ENCODE measurements around the gene RWDD3. TPM values are rescaled to one million over a fixed set of nuclear protein-coding genes. Genes with fewer than 3 reads are reported as not detected.

The RWDD3 gene, protein sequence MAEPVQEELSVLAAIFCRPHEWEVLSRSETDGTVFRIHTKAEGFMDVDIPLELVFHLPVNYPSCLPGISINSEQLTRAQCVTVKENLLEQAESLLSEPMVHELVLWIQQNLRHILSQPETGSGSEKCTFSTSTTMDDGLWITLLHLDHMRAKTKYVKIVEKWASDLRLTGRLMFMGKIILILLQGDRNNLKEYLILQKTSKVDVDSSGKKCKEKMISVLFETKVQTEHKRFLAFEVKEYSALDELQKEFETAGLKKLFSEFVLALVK
- 10 to 100 TPM; 11.7 to 13.8 TPM for total RNA-seq

DNA sequence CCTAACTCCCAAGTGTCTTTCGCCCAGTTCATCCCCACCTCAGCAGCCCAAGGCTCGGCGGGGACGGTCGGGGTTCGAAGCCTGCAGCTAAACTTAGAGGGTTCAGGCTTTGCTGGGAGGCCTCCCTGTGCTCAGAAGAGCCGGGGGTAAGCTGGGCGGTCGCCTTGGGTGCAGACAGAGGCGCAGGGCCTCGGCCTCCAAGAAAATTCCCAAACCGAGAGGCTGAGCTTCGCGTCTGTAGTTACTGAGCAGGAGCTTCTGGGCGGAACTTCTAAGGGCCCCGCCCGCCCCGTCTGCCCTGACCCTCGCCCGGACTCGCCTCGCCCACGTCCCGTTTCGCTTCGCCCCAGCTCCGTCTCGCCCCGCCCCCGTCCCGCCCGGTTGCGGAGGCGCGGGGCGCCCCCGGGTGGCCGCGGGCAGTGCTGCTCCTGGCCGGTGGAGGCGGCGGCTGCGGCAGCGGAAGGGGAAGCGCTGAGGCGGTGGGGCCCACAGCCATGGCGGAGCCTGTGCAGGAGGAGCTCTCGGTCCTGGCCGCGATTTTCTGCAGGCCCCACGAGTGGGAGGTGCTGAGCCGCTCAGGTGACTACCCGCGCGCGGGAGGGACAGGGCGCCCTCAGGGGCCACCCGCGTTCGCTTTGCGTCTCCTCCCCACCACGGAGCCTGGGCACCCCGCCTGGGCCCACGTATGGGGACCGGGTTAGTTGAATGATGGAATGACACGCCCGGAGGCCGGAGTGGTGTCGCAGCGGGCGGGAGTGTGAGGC, at the start of gene RWDD3:
TSS of gene RWDD3 (plus strand) at position 474 of the 764 bp plus-strand sequence. CDS start at position 495, 21 bp downstream.
- H3K27ac Mint-ChIP-seq, result peak within 1 kb of the TSS; percentile 89
- ATAC-seq, result peak; percentile 96
- H3K36me3 Mint-ChIP-seq, result peaks cover 23% of the 10 kb centered on the region
- H3K4me3 Mint-ChIP-seq, result peak within 1 kb of the TSS; percentile 85
- CTCF ChIA-PET, result interaction anchor here (0.6 to 1.9 kb wide), 19 partner anchors 10 to 379 kb away, joined by 3 to 27 read pairs (median 4); partner anchors contain the start of gene ALG14
- H3K4me1 Mint-ChIP-seq, result peaks cover 34% of the 10 kb centered on the region
- H3K27me3 Mint-ChIP-seq, result peaks cover 24% of the 10 kb centered on the region
- H3K9me3 Mint-ChIP-seq (ENCODE audit: low read depth), result no peaks in the 10 kb centered on the region
- peak; percentile 93 for DNase-seq

DNA sequence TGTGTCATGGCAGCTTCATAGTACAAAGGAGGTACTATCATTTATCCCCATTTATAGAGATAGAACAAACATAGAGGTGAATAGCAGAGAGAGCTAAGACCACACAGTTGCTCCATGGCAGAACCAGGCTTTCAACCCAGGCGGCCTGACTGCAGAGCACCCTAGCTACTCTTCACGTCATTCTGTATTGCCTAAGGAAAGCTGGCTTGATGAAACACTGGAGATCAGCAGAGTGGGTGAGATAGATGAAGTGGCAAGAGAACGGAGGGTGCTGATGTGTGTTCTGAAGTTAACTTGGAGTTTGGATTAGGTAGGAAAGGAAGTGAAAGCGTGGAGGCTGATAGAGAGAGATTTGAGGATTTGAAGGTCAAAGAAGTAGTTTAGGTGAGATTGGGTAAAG, 47.9 kb upstream of the RWDD3 start:
- no peak overlapping the region for H3K27ac Mint-ChIP-seq
- CTCF ChIA-PET, result no interaction called here
- no peaks in the 10 kb centered on the region for H3K36me3 Mint-ChIP-seq
- no peak for ATAC-seq
- no peaks in the 10 kb centered on the region for H3K9me3 Mint-ChIP-seq (ENCODE audit: low read depth)
- H3K4me3 Mint-ChIP-seq, result no peak overlapping the region
- no peak for DNase-seq
- H3K27me3 Mint-ChIP-seq, result peaks cover 8% of the 10 kb centered on the region
- H3K4me1 Mint-ChIP-seq, result no peaks in the 10 kb centered on the region

DNA sequence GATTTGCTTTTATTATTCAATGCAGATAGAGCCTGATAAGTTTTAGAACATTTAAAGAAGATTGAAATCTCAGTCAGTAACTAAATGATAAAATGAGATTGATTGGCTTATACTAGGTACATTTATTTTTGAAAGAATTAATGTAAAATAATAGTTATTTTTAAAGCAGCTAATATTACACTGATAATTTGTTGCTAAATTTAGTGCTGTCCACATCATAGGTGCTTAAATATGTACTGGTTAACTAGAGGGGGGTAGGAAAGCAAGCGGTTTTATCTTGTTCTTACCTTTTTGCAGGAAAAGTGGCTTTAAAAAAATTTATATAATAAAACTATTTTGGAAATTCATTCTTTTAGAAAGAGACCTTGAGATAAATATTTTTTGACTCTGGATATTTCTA, 40.4 kb upstream of the RWDD3 start:
- ATAC-seq, result no peak
- Mint-ChIP-seq H3K9me3 (ENCODE audit: low read depth) (no peaks in the 10 kb centered on the region), H3K36me3 (no peaks in the 10 kb centered on the region), H3K4me1 (no peaks in the 10 kb centered on the region), H3K27ac (no peak overlapping the region), H3K27me3 (peaks cover 2% of the 10 kb centered on the region), H3K4me3 (no peak overlapping the region)
- CTCF ChIA-PET, result no interaction called here
- DNase-seq, result no peak

DNA sequence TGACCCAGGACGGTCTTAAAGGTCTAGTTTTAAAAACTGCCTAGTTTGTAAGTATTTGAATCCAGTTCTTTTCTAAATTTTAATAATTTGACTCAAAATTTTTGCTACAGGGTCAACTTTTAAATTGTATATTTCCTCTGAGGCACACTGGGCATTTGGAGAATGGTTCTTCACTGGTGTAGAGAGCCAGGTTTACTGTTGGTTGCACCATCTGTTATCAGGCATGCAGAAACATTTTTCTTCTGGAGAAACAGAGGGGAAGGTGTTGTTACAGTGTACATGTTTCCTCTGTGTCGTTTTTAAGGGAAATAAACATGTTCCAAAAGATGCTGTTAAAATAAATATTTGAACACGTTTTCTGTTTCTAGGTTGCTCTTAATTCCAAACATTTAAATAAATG, 39.0 kb upstream of the RWDD3 start:
- Mint-ChIP-seq H3K4me1 (no peaks in the 10 kb centered on the region), H3K4me3 (no peak overlapping the region), H3K36me3 (no peaks in the 10 kb centered on the region), H3K27me3 (no peaks in the 10 kb centered on the region), H3K27ac (no peak overlapping the region), H3K9me3 (ENCODE audit: low read depth) (no peaks in the 10 kb centered on the region)
- ATAC-seq, result no peak
- no peak for DNase-seq
- CTCF ChIA-PET, result no interaction called here

DNA sequence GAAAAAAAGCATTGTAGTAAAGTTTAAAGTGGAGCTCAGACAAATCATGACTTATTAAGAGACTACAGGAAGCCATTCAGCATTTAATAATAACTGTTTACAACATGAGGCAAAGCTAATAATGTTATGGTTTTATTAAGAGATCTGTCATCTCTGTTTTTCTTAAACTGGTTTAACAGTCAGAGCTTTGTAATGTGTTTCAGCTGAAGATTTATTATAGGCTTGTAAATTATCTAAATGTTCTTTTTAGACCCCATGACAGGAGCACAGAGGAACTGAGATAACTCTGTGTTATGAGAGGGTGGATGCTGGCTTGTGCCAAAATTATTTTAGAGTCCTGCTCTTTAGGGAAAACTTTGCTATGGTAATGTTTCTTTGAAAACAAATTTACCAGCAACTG, 38.0 kb upstream of the RWDD3 start:
- H3K9me3 Mint-ChIP-seq (ENCODE audit: low read depth), result no peaks in the 10 kb centered on the region
- no peak for ATAC-seq

DNA sequence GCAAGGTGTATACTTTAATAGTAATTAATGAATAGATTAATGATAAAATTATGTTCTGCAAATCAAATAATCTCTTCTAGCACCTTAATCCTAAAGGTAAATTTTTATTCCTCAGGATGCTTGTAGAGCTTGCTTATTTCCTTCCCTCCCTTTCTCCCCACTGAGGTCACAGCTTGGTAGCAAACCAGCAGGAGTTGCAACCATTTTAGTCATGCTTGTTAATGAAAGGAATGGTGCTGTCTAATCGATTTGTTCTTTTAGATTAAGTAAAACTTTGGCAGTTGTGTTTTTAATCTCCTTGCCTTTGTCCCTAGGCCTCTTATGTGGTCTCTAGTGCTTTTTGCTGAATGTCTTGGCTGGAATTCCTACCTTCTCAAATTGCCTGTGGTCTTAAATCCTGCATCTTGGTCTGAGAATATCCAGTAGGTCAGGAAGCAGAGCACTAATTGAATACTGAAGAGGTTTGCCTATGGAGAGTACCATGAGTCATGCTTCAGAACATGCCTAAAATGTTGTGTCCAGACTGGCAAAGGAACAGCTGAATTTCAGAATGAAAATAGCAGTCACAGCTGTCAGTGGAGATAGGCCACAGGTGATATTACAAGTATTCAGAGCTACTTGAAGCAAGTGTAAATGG, 36.3 kb upstream of the RWDD3 start:
- CTCF ChIA-PET, result no interaction called here
- Mint-ChIP-seq H3K4me3 (no peak overlapping the region), H3K27ac (no peak overlapping the region), H3K4me1 (no peaks in the 10 kb centered on the region), H3K9me3 (ENCODE audit: low read depth) (no peaks in the 10 kb centered on the region), H3K27me3 (no peaks in the 10 kb centered on the region), H3K36me3 (no peaks in the 10 kb centered on the region)
- no peak for ATAC-seq
- no peak for DNase-seq

More for the DNA sequence above, 38.0 kb upstream of the RWDD3 start:
- no peaks in the 10 kb centered on the region for H3K4me1 Mint-ChIP-seq
- no peak overlapping the region for H3K4me3 Mint-ChIP-seq
- DNase-seq, result no peak
- no peak overlapping the region for H3K27ac Mint-ChIP-seq
- H3K36me3 Mint-ChIP-seq, result no peaks in the 10 kb centered on the region
- no peaks in the 10 kb centered on the region for H3K27me3 Mint-ChIP-seq
- CTCF ChIA-PET, result no interaction called here

DNA sequence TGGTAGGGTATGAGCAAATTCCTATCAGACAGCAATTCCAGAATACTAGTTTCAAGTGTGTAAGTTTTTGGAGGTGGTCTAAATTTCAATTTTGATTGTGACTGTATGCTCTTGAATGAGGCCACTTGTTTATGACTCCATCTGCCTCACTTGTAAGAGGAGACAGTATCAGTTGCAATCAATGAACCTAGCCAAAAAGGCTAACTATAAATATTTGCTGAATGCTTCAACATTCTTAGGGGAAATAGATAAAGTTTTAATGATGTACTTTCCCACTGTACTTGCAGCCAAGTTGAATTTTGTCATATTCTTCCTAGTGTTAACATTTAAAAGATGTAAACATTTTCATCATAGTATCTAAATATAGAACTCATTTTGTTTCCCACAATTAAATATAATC, 32.1 kb upstream of the RWDD3 start:
- DNase-seq (no peak), ATAC-seq (no peak)
- no peaks in the 10 kb centered on the region for H3K27me3 Mint-ChIP-seq
- no peak overlapping the region for H3K4me3 Mint-ChIP-seq
- no peaks in the 10 kb centered on the region for H3K36me3 Mint-ChIP-seq
- CTCF ChIA-PET, result no interaction called here
- no peaks in the 10 kb centered on the region for H3K9me3 Mint-ChIP-seq (ENCODE audit: low read depth)
- no peaks in the 10 kb centered on the region for H3K4me1 Mint-ChIP-seq
- no peak overlapping the region for H3K27ac Mint-ChIP-seq

DNA sequence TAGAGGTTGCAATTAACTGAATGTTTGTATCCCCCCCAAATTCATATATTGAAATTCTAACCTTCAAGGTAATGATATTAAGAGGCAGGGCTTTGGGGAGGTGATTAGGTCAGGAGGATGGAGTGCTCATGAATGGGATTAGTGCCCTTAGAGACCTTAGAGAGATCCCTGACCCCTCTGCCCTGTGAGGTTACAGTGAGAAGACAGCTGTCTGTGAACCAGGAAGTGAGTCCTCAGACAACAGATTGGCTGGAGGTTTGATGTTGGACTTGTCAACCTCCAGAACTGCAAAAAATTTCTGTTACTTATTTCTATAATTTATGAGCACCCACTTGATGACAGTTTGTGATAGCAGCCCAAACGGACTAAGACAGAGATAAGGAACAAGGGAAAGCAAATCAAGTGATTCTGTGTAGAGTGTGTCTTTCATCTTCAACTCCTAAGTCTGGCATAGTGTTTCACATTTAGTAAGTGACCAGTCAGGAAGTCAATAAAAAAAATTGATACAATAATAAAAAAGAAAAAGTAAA, 30.0 kb upstream of the RWDD3 start:
- CTCF ChIA-PET, result no interaction called here
- no peaks in the 10 kb centered on the region for H3K4me1 Mint-ChIP-seq
- no peak overlapping the region for H3K4me3 Mint-ChIP-seq
- H3K9me3 Mint-ChIP-seq (ENCODE audit: low read depth), result no peaks in the 10 kb centered on the region
- no peak overlapping the region for H3K27ac Mint-ChIP-seq
- peaks cover 5% of the 10 kb centered on the region for H3K27me3 Mint-ChIP-seq
- H3K36me3 Mint-ChIP-seq, result no peaks in the 10 kb centered on the region
- DNase-seq (no peak), ATAC-seq (no peak)

DNA sequence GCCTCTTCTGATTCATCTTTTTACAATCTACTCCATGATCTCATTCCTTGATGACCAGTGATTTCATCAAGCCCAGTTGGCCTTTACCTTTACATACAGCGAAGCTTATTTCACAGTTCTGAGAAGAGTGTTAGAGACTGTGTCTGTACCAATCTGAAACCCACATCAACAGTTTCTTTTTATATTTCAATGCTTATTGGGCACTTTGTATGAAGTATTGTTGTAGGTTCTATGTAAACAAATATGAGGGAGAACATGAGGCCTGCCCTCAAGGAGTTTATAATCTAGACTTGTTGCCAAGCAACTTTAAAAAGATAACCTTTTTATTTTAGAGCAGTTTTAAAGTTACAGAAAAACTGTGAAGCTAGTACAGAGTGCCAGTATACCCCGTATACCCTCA, 27.5 kb upstream of the RWDD3 start:
- ATAC-seq, result no peak
- no peak for DNase-seq
- H3K36me3 Mint-ChIP-seq, result no peaks in the 10 kb centered on the region
- peaks cover 5% of the 10 kb centered on the region for H3K27me3 Mint-ChIP-seq
- no peaks in the 10 kb centered on the region for H3K9me3 Mint-ChIP-seq (ENCODE audit: low read depth)
- no peak overlapping the region for H3K4me3 Mint-ChIP-seq
- no peaks in the 10 kb centered on the region for H3K4me1 Mint-ChIP-seq
- no peak overlapping the region for H3K27ac Mint-ChIP-seq
- CTCF ChIA-PET, result no interaction called here

DNA sequence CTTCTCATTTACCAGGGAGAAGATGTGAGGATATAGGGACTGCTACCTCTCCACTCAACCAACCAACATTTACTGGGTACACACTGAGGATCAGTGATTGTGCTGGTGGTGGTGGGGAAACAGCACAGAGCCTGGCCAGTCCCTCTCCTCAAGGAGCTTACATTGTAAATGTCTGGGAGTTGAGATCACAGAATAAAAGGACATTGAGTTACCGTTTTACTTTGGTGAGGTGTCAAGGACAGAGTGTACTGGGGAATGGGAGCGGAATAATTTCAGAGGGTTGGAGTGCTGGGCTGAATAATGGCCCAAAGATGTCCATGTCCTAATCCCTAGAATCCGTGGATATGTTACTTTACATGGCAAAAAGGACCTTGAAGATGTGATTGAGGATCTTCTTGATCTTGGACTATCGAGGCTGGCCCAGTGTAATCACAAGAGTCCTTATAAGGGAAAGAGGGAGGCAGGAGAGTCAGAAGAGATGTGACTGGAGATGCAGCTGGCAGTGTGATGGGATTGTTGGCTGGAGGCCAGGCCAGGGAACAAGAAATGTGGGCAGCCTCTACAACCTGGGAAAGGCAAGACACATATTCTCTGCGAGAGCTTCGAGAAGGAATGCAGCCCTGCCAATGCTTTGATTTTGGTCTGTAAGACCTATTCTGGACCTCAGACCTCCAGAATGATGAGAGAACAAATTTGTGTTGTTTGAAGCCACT, 26.6 kb upstream of the RWDD3 start:
- no peak overlapping the region for H3K27ac Mint-ChIP-seq
- ATAC-seq, result no peak
- CTCF ChIA-PET, result no interaction called here
- no peaks in the 10 kb centered on the region for H3K9me3 Mint-ChIP-seq (ENCODE audit: low read depth)
- no peak for DNase-seq
- H3K36me3 Mint-ChIP-seq, result no peaks in the 10 kb centered on the region
- peaks cover 5% of the 10 kb centered on the region for H3K27me3 Mint-ChIP-seq
- H3K4me1 Mint-ChIP-seq, result no peaks in the 10 kb centered on the region
- H3K4me3 Mint-ChIP-seq, result no peak overlapping the region

DNA sequence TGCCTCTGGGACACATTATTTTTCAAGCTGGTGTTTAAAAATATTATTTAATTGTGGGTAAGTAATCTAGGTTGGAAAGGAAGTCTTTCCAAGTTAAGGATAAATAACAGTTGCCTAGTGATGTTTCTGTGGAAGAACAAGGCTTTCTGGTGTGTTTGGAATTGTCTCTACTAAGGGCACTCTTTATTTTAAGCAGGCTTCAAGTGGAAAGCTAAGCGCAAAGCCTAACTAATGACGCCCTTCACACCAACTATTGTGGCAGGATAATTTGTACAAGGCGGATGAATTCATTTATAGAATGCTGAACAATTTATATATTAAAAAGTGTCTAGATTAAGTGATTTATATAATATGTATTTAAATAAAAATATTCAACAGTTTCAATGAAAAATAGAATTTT, 25.1 kb upstream of the RWDD3 start:
- DNase-seq (no peak), ATAC-seq (no peak)
- Mint-ChIP-seq H3K4me3 (no peak overlapping the region), H3K27me3 (peaks cover 8% of the 10 kb centered on the region), H3K9me3 (ENCODE audit: low read depth) (no peaks in the 10 kb centered on the region), H3K36me3 (no peaks in the 10 kb centered on the region), H3K4me1 (no peaks in the 10 kb centered on the region), H3K27ac (no peak overlapping the region)
- CTCF ChIA-PET, result no interaction called here

DNA sequence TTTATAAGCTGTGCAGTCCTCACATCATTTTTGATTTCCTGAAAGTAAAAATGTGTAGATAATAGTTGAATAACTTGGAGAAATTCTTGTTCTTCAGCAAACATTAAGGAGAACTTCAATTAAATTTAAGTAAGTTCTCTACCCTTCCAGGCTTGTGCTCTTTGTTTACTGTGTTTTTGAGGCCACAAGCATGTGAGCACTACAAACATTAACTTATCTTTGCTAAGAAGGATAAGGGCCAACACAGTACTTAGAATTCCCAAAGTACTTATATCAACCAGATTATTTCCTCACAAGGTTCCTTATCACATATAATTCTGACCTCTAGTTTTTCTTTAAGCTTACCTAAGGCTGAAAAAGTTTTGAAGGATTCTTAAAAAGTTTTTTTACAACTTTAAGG, 24.7 kb upstream of the RWDD3 start:
- CTCF ChIA-PET, result no interaction called here
- H3K27me3 Mint-ChIP-seq, result peaks cover 8% of the 10 kb centered on the region

DNA sequence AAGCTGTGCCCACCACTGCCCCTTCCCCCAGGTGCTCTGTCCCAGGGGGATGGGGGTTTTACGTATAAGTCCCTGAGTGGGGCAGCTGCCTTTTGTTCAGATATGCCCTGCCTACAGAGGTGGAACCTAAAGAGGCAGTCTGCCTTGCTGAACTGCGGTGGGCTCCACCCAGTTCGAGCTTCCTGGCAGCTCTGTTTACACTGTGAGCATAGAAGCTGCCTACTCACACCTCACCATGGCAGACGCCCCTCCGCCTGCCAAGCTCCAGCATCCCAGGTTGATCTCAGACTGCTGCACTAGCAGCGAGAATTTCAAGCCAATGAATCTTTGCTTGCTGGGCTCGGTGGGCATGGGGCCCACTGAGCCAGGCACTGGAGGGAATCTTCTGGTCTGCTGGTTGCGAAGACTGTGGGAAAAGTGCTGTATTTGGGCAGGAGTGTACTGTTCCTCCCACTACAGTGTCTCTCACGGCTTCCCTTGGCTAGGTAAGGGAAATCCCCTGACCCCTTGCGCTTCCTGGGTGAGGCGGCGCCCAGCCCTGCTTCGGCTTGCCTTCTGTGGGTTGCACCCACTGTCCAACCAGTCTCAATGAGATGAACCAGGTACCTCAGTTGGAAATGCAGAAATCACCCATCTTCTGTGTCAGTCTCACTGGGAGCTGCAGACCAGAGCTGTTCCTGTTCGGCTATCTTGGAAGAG, 17.6 kb upstream of the RWDD3 start:
- H3K9me3 Mint-ChIP-seq (ENCODE audit: low read depth), result no peaks in the 10 kb centered on the region
- ATAC-seq, result no peak

More for the DNA sequence above, 24.7 kb upstream of the RWDD3 start:
- Mint-ChIP-seq H3K9me3 (ENCODE audit: low read depth) (no peaks in the 10 kb centered on the region), H3K27ac (no peak overlapping the region), H3K4me3 (no peak overlapping the region), H3K4me1 (no peaks in the 10 kb centered on the region), H3K36me3 (no peaks in the 10 kb centered on the region)
- DNase-seq, result no peak
- ATAC-seq, result no peak

More for the DNA sequence above, 17.6 kb upstream of the RWDD3 start:
- Mint-ChIP-seq H3K36me3 (no peaks in the 10 kb centered on the region), H3K4me3 (no peak overlapping the region), H3K27ac (no peak overlapping the region), H3K4me1 (no peaks in the 10 kb centered on the region), H3K27me3 (peaks cover 16% of the 10 kb centered on the region)
- no peak for DNase-seq
- CTCF ChIA-PET, result no interaction called here

Data from activated CD8-positive, alpha-beta memory T cell treated with anti-CD3 and anti-CD28 coated beads, Interleukin-2, amount 10 ng/mL, durations not matched to agents 7 days and 5 days (primary cell).